Measurements from ENCODE around the gene BDKRB1.

DNA sequence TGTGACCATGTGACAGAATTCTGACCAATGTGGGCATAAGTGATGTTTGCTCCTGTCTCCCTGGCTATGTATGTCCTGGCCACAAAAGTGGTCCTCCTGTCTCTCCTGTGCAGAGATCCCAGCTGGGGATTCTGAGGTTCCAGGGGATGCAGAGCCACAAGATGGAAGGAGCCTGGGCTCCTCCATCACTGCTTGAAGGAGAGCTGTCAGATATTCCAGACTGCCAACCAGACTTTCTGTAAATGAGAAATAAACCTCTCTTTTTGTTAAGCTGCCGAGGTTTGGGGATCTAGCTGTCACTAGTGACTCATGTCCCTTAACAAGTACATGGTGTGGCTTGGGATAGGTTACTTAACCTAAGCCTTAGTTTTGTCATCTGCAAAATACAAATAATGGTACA is 21.9 kb downstream of the BDKRB1 start:
- TF ChIP-seq EP300 (IDR thresholded peaks at IDR 0.05; ENCODE audit: borderline replicate concordance) (no peak), EGR1 (IDR thresholded peaks at IDR 0.05) (no peak), YY1 (IDR thresholded peaks at IDR 0.05; ENCODE audit: low read depth) (no peak), RAD21 (IDR thresholded peaks at IDR 0.05; ENCODE audit: low read depth) (no peak), TCF12 (IDR thresholded peaks at IDR 0.05; ENCODE audit: low read depth) (no peak), CEBPB (IDR thresholded peaks at IDR 0.05) (no peak), TAF1 (IDR thresholded peaks at IDR 0.05; ENCODE audit: low read depth) (no peak)
- TF ChIP-seq, protein P1, sequence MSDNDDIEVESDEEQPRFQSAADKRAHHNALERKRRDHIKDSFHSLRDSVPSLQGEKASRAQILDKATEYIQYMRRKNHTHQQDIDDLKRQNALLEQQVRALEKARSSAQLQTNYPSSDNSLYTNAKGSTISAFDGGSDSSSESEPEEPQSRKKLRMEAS (IDR thresholded peaks at IDR 0.05), result no peak
- TF ChIP-seq, protein P2, sequence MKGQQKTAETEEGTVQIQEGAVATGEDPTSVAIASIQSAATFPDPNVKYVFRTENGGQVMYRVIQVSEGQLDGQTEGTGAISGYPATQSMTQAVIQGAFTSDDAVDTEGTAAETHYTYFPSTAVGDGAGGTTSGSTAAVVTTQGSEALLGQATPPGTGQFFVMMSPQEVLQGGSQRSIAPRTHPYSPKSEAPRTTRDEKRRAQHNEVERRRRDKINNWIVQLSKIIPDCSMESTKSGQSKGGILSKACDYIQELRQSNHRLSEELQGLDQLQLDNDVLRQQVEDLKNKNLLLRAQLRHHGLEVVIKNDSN (IDR thresholded peaks at IDR 0.05), result 0 out of 2 replicates have a peak, but pooled peaks have one; percentile 40
